Prostate gland (tissue), 2 donors: ENCODE data around the gene LONRF2.

Experiments
- CTCF ChIP-seq, 4 experiments: fragments of 200-600 bp in 2 of 4; fragments of 450-650 bp in 2 of 4; sonication (generic) in 2 of 4; IDR thresholded peaks; 1 replicate in 3 of 4; 2 replicates in 1 of 4; pipeline ENCODE4 v1.5.1; 2016 to 2019; ENCODE audit warnings: antibody characterized with exemption in 4 of 4, mild to moderate bottlenecking in 2 of 4, moderate library complexity in 2 of 4
- POLR2A ChIP-seq: fragments of 450-650 bp; IDR thresholded peaks from one replicate; pipeline ENCODE4 v1.6.1; 2016; ENCODE audit warnings: antibody characterized with exemption, mild to moderate bottlenecking
- POLR2AphosphoS5 ChIP-seq: sonication (generic); formaldehyde crosslinking; IDR thresholded peaks from one replicate; pipeline ENCODE4 v1.6.1; 2017; ENCODE audit warnings: antibody characterized with exemption

DNA sequence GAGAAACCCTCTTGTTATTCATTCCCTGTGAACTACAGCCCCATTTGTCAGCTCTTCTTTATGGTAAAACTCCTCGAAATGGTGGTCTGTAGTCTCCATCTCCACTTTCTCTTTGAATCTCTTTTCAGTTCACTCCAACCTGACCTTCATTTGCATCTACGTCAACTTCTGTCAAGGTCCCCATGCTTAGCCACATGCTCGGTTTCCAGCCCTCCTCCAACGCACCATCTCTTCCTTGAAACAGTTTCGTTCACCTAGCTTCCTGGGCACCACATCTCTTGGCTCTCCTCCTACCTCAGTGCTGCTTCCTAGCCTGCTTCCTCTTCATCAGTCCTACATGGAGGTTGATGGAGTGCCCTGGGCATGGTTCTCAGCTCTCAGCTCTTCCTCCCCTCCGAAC lies 98.8 kb downstream of the LONRF2 start:
- TF ChIP-seq CTCF (IDR thresholded peaks at IDR 0.05): no peak
- TF ChIP-seq POLR2A: no peak
- no peak for TF ChIP-seq POLR2AphosphoS5
